Esophagus squamous epithelium (tissue), 4 donors: ENCODE results near the gene SGCD.

Experiments used
- CTCF ChIP-seq, 6 experiments: fragments of 450-650 bp in 4 of 6; fragments of 200-600 bp in 2 of 6; sonication (generic) in 2 of 6; IDR thresholded peaks; one replicate each; pipeline ENCODE4 v1.5.1; 2016 to 2019; ENCODE audit warnings: antibody characterized with exemption in 6 of 6, mild to moderate bottlenecking in 4 of 6, moderate library complexity in 4 of 6
- POLR2A ChIP-seq, 4 donors: fragments of 450-650 bp; IDR thresholded peaks; one replicate each; pipeline ENCODE4 v1.6.1; 2017; ENCODE audit warnings: antibody characterized with exemption in 4 of 4, mild to moderate bottlenecking in 4 of 4, moderate library complexity in 3 of 4

- TF ChIP-seq POLR2A (IDR thresholded peaks at IDR 0.05) (no peak), CTCF (IDR thresholded peaks at IDR 0.05) (no peak)
These were observed 144.9 kb downstream of the SGCD start for GRCh38 chr5:156471893-156472292.
